ENCODE data around the gene WEE1. TPM values are rescaled to one million over a fixed set of nuclear protein-coding genes. Genes with fewer than 3 reads are reported as not detected.

Gene WEE1
- total and polyA plus RNA-seq, 10 of the 15 experiments (the other 5 are each of a cell fraction or from before 2014, with no cell fraction given), result 13.8 to 69.5 (median 45.4) TPM

DNA sequence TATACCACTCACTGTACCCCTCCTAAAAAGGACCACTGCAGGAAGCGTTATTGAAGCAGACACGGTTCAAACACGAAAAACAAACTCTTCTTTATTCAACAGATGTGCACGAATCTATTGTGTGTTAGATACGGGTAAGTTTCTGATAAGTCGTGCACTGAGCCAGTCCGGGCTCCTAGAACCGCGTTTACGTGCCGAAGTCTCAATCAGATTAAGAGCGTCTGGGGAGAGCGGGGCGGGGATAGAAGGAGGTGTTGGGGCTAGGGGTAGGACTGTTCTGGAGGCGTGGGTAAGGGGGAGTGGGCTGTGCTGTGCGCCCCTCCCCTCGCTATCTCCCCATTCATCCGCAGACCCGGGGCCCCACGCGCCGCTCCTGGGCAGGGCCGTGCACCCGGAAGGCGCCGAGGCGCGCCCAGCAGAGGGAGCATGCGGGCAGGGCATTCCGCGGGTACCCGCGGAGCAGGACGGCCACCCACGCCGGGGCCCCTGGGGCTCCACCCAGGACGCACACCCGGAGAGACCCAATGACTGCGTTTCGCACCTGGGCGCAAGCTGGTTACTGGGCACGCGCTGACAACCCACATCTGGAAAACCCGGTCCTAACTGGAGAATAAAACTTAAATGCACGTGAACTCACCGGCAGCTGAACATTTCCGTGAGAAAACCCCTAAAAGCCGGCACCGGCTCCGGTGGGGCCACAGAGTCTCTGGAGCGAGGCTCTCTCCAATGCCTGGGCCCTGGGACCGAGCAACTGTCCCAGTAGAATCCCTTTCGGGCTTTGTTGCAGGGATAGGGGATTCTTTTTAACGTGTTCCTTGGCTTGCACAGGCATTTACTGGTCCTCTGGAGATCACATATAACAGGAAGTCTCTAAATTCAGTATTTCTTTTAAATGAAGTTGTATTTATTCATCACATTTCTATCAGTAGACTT lies 40.6 kb downstream of the WEE1 start (continued):
- TF ChIP-seq TBL1XR1 (IDR thresholded peaks at IDR 0.05; ENCODE audit: low read depth, low read length) (peak; percentile 78; the same call in 1 of the 2 replicates), SIN3A (IDR thresholded peaks at IDR 0.05; ENCODE audit: low read depth, low read length) (no peak), TAF1 (IDR thresholded peaks at IDR 0.05; ENCODE audit: borderline replicate concordance, low read depth, low read length) (0 out of 2 replicates have a peak, but pooled peaks have one; percentile 25), SMAD5 (IDR thresholded peaks at IDR 0.05; ENCODE audit: low read depth) (no peak), PAX8 (IDR thresholded peaks at IDR 0.05) (no peak), SREBF2 (IDR thresholded peaks at IDR 0.05; ENCODE audit: low read length) (no peak), SUZ12 (IDR thresholded peaks at IDR 0.05; ENCODE audit: unreplicated experiment) (no peak), KAT2A (conservative IDR thresholded peaks at IDR 0.05; ENCODE audit: control insufficient read depth, low read depth, low read length) (no peak), IKZF2 (IDR thresholded peaks at IDR 0.05) (peak; percentile 57 to 66), DPF2 (IDR thresholded peaks at IDR 0.05) (peak; percentile 67; the same call in 1 of the 2 replicates), EP300 (IDR thresholded peaks at IDR 0.05; ENCODE audit: borderline replicate concordance in 1 of 2, control insufficient read depth in 1 of 2, low read depth in 2 of 2, low read length in 2 of 2) (0 out of 4 replicates have a peak, but pooled peaks of 1 of the 2 experiments have one; percentile 60), ZNF622 (IDR thresholded peaks at IDR 0.05) (no peak), BRCA1 (IDR thresholded peaks at IDR 0.05; ENCODE audit: low read depth, low read length) (no peak), MYB (IDR thresholded peaks at IDR 0.05; ENCODE audit: borderline replicate concordance, low read depth, low read length) (no peak), ASH2L (IDR thresholded peaks at IDR 0.05; ENCODE audit: borderline replicate concordance, low read depth) (no peak), CBX3 (IDR thresholded peaks at IDR 0.05; ENCODE audit: borderline replicate concordance, low read depth) (no peak), LARP7 (IDR thresholded peaks at IDR 0.05) (peak; percentile 26; the same call in 1 of the 2 replicates), SPI1 (IDR thresholded peaks at IDR 0.05; ENCODE audit: borderline replicate concordance, insufficient read depth, low read depth, low read length) (no peak)
- TF ChIP-seq, protein P1, sequence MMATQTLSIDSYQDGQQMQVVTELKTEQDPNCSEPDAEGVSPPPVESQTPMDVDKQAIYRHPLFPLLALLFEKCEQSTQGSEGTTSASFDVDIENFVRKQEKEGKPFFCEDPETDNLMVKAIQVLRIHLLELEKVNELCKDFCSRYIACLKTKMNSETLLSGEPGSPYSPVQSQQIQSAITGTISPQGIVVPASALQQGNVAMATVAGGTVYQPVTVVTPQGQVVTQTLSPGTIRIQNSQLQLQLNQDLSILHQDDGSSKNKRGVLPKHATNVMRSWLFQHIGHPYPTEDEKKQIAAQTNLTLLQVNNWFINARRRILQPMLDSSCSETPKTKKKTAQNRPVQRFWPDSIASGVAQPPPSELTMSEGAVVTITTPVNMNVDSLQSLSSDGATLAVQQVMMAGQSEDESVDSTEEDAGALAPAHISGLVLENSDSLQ (IDR thresholded peaks at IDR 0.05), result no peak
- TF ChIP-seq, protein P2, sequence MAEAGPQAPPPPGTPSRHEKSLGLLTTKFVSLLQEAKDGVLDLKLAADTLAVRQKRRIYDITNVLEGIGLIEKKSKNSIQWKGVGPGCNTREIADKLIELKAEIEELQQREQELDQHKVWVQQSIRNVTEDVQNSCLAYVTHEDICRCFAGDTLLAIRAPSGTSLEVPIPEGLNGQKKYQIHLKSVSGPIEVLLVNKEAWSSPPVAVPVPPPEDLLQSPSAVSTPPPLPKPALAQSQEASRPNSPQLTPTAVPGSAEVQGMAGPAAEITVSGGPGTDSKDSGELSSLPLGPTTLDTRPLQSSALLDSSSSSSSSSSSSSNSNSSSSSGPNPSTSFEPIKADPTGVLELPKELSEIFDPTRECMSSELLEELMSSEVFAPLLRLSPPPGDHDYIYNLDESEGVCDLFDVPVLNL (IDR thresholded peaks at IDR 0.05; ENCODE audit: low read depth, low read length), result no peak
- TF ChIP-seq, protein P3, sequence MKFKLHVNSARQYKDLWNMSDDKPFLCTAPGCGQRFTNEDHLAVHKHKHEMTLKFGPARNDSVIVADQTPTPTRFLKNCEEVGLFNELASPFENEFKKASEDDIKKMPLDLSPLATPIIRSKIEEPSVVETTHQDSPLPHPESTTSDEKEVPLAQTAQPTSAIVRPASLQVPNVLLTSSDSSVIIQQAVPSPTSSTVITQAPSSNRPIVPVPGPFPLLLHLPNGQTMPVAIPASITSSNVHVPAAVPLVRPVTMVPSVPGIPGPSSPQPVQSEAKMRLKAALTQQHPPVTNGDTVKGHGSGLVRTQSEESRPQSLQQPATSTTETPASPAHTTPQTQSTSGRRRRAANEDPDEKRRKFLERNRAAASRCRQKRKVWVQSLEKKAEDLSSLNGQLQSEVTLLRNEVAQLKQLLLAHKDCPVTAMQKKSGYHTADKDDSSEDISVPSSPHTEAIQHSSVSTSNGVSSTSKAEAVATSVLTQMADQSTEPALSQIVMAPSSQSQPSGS (IDR thresholded peaks at IDR 0.05; ENCODE audit: low read length), result no peak; the same call in 1 of the 2 replicates
- TF ChIP-seq, protein P4, sequence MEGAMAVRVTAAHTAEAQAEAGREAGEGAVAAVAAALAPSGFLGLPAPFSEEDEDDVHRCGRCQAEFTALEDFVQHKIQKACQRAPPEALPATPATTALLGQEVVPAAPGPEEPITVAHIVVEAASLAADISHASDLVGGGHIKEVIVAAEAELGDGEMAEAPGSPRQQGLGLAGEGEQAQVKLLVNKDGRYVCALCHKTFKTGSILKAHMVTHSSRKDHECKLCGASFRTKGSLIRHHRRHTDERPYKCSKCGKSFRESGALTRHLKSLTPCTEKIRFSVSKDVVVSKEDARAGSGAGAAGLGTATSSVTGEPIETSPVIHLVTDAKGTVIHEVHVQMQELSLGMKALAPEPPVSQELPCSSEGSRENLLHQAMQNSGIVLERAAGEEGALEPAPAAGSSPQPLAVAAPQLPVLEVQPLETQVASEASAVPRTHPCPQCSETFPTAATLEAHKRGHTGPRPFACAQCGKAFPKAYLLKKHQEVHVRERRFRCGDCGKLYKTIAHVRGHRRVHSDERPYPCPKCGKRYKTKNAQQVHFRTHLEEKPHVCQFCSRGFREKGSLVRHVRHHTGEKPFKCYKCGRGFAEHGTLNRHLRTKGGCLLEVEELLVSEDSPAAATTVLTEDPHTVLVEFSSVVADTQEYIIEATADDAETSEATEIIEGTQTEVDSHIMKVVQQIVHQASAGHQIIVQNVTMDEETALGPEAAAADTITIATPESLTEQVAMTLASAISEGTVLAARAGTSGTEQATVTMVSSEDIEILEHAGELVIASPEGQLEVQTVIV (IDR thresholded peaks at IDR 0.05; ENCODE audit: borderline replicate concordance, partially characterized antibody), result peak; percentile 42
- TF ChIP-seq, protein P5, sequence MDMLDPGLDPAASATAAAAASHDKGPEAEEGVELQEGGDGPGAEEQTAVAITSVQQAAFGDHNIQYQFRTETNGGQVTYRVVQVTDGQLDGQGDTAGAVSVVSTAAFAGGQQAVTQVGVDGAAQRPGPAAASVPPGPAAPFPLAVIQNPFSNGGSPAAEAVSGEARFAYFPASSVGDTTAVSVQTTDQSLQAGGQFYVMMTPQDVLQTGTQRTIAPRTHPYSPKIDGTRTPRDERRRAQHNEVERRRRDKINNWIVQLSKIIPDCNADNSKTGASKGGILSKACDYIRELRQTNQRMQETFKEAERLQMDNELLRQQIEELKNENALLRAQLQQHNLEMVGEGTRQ (IDR thresholded peaks at IDR 0.05; ENCODE audit: borderline replicate concordance, low read depth, low read length), result no peak

Data from GM12878 (cell line).